Measurements from ENCODE around the gene ADAM22. TPM values are rescaled to one million over a fixed set of nuclear protein-coding genes. Genes with fewer than 3 reads are reported as not detected.

The ADAM22 gene
- total and polyA plus RNA-seq, 2 experiments from 2014 or later = 2.7 to 18.7 TPM

DNA sequence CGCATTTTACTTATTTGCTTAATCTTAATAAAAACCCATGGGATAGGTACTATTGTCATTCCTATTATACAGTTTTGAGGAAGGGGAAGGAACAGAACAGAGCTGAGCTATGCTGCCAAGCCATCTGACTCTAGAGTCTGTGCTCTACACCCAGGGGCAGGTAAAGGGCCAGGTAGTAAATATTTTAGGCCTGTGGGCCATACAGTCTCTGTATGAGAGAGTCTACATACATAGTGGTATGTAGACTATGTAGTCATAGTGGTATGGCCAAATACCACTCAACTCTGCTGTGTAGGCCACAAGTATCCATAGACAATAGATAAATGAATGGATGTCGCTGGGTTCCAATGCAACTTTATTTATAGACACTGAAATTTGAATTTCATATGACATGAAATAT lies 289.2 kb downstream of the ADAM22 start (continued):
- TF ChIP-seq STAT1 (IDR thresholded peaks at IDR 0.05; ENCODE audit: unreplicated experiment) (no peak), NANOG (IDR thresholded peaks at IDR 0.05; ENCODE audit: borderline replicate concordance) (no peak)

DNA sequence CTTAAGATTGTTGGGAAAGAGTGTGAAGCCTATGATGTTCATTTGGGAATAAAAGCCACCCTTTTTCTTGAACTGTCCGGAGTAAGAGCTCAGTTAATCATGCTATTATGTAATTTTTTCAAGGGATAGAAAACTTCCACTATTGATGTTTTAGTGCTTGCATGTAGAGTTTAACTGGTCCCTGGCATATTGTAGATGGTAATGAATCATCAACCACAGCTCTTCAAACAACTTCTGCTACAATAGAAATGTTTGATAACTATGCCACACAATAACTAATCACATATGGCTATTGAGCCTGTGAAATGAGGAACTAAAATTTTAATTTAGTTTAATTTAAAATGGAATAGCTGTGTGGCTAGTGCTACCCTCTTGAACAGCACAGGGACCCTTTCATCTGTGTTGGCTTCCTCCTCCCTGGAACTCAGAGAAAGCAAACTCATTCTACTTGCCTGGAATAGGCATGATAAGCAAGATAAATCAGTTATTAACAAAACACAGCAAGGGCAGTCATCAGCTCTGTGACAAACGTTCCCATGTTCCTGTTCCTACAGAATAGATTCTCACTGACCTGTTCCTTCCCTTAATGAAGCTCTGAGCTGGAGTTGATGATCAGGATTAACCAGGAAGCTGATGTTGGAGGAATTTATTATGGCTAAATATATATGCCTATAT lies 290.7 kb downstream of the ADAM22 start:
- no peaks in the 10 kb centered on the region for H3K9me3 Mint-ChIP-seq
- Histone ChIP-seq H3K27me3 (ENCODE audit: insufficient read depth) (no peaks in the 10 kb centered on the region), H3K9me2 (ENCODE audit: insufficient read depth) (no peaks in the 10 kb centered on the region), H3F3A (replicated peaks; ENCODE audit: low read depth) (no peaks in the 10 kb centered on the region), H2AFZ (no peak overlapping the region), H3K79me2 (replicated peaks; ENCODE audit: insufficient read depth) (no peaks in the 10 kb centered on the region), H3K4me2 (no peak overlapping the region), H3K27ac (ENCODE audit: low read depth) (no peak overlapping the region), H3K4me1 (ENCODE audit: insufficient read depth) (peaks cover 12% of the 10 kb centered on the region), H3K4me3 (no peak overlapping the region), H3K36me3 (ENCODE audit: insufficient read depth) (no peaks in the 10 kb centered on the region), H4K20me1 (replicated peaks; ENCODE audit: insufficient read depth) (no peaks in the 10 kb centered on the region)
- H3K4me1 Mint-ChIP-seq = peaks cover 5% of the 10 kb centered on the region; the same call in 2 of the 3 replicates
- no peak overlapping the region for H3K27ac Mint-ChIP-seq
- no peak for TF ChIP-seq STAT1 (IDR thresholded peaks at IDR 0.05; ENCODE audit: unreplicated experiment)
- TF ChIP-seq EZH2 (IDR thresholded peaks at IDR 0.05; ENCODE audit: low read depth, unreplicated experiment) = no peak
- TF ChIP-seq, protein P1, sequence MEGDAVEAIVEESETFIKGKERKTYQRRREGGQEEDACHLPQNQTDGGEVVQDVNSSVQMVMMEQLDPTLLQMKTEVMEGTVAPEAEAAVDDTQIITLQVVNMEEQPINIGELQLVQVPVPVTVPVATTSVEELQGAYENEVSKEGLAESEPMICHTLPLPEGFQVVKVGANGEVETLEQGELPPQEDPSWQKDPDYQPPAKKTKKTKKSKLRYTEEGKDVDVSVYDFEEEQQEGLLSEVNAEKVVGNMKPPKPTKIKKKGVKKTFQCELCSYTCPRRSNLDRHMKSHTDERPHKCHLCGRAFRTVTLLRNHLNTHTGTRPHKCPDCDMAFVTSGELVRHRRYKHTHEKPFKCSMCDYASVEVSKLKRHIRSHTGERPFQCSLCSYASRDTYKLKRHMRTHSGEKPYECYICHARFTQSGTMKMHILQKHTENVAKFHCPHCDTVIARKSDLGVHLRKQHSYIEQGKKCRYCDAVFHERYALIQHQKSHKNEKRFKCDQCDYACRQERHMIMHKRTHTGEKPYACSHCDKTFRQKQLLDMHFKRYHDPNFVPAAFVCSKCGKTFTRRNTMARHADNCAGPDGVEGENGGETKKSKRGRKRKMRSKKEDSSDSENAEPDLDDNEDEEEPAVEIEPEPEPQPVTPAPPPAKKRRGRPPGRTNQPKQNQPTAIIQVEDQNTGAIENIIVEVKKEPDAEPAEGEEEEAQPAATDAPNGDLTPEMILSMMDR (conservative IDR thresholded peaks at IDR 0.05; ENCODE audit: low read depth in 2 of 2) = no peak
- H3K36me3 Mint-ChIP-seq (ENCODE audit: low read depth) = no peaks in the 10 kb centered on the region
- ATAC-seq (no peak), DNase-seq (ENCODE audit: low spot score) (no peak)
- no peak overlapping the region for H3K4me3 Mint-ChIP-seq
- peaks cover 3% of the 10 kb centered on the region for H3K27me3 Mint-ChIP-seq (ENCODE audit: insufficient read depth, low read depth, poor library complexity)

DNA sequence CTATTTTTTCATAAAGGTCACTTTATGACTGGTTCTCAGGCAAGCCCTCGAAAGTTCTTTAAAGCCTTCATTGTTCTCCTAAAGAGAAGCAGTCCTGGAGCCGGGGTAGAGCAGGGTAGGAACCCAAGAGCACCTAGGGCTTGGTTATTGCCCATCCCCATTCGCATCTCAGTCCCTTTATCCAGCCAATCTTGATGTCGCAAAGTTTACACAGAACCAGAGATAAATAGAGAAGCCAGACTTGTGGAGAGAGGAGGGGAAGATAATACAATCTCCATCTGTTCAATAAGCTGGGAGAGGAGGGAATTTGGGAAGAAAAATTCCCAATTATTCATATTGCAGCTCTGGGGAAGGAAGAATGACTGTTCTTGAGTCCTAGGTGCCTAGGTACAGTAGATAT lies 292.1 kb downstream of the ADAM22 start:
- Histone ChIP-seq H3F3A (replicated peaks; ENCODE audit: low read depth) (no peaks in the 10 kb centered on the region), H3K79me2 (replicated peaks; ENCODE audit: insufficient read depth) (no peaks in the 10 kb centered on the region), H3K36me3 (ENCODE audit: insufficient read depth) (no peaks in the 10 kb centered on the region), H3K9me2 (ENCODE audit: insufficient read depth) (no peaks in the 10 kb centered on the region), H3K4me1 (ENCODE audit: insufficient read depth) (peaks cover 2% of the 10 kb centered on the region), H3K27ac (ENCODE audit: low read depth) (no peak overlapping the region), H4K20me1 (replicated peaks; ENCODE audit: insufficient read depth) (no peaks in the 10 kb centered on the region), H3K4me2 (no peak overlapping the region), H3K4me3 (no peak overlapping the region), H3K27me3 (ENCODE audit: insufficient read depth) (no peaks in the 10 kb centered on the region), H2AFZ (no peak overlapping the region)
- DNase-seq (ENCODE audit: low spot score) (no peak), ATAC-seq (no peak)
- Mint-ChIP-seq H3K4me3 (no peak overlapping the region), H3K27ac (no peak overlapping the region), H3K27me3 (ENCODE audit: insufficient read depth, low read depth, poor library complexity) (no peaks in the 10 kb centered on the region), H3K36me3 (ENCODE audit: low read depth) (no peaks in the 10 kb centered on the region), H3K9me3 (no peaks in the 10 kb centered on the region), H3K4me1 (peaks cover under 1% of the 10 kb centered on the region; the same call in 2 of the 3 replicates)
- TF ChIP-seq ETS1 (IDR thresholded peaks at IDR 0.05) = no peak
- no peak for TF ChIP-seq ZNF462 (CRISPR knock-in tag; IDR thresholded peaks at IDR 0.05)
- no peak for TF ChIP-seq STAT1 (IDR thresholded peaks at IDR 0.05; ENCODE audit: unreplicated experiment)
- no peak for TF ChIP-seq JUNB (IDR thresholded peaks at IDR 0.05; ENCODE audit: unreplicated experiment)
- TF ChIP-seq POLR2AphosphoS5 (IDR thresholded peaks at IDR 0.05; ENCODE audit: low read depth) = no peak
- TF ChIP-seq EZH2 (IDR thresholded peaks at IDR 0.05; ENCODE audit: low read depth, unreplicated experiment) = no peak

Measured in GM23338 (cell line).